Panc1 (cell line): ENCODE data around the gene KDF1.

Experiments
- CTCF ChIP-seq: fragments of 450-650 bp; IDR thresholded peaks from 2 replicates; pipeline ENCODE4 v1.5.1; 2017; ENCODE audit warnings: mild to moderate bottlenecking
- POLR2AphosphoS5 ChIP-seq: IDR thresholded peaks from 2 replicates; pipeline ENCODE4 v1.6.1; 2012; ENCODE audit warnings: mild to moderate bottlenecking, low read depth, low read length, moderate library complexity
- REST ChIP-seq, 2 experiments: IDR thresholded peaks; 2 replicates each; pipeline ENCODE4 v1.6.1; 2011 to 2012; ENCODE audit warnings: low read depth in 2 of 2, control low read depth in 1 of 2, low read length in 1 of 2, mild to moderate bottlenecking in 1 of 2, moderate library complexity in 1 of 2; ENCODE audit not compliant: insufficient read depth in 1 of 2

- no peak for TF ChIP-seq CTCF
- TF ChIP-seq POLR2AphosphoS5 = no peak
- TF ChIP-seq REST (IDR thresholded peaks at IDR 0.05; ENCODE audit: insufficient read depth in 1 of 2, low read depth in 2 of 2, low read length in 1 of 2) = no peak
Observed at GRCh38 chr1:26941311-26941710, 19.0 kb downstream of the KDF1 start.
